HG03378 (cell line): Measurements from ENCODE around the gene HRAS.

ENCODE experiments used
- ATAC-seq: cut with Tn5 transposase; IDR thresholded peaks from one replicate; pipeline ENCODE4 v1.9.1; 2021; ENCODE audit warnings: mild to moderate bottlenecking, moderate library complexity; ENCODE audit not compliant: unreplicated experiment

Gene HRAS

DNA sequence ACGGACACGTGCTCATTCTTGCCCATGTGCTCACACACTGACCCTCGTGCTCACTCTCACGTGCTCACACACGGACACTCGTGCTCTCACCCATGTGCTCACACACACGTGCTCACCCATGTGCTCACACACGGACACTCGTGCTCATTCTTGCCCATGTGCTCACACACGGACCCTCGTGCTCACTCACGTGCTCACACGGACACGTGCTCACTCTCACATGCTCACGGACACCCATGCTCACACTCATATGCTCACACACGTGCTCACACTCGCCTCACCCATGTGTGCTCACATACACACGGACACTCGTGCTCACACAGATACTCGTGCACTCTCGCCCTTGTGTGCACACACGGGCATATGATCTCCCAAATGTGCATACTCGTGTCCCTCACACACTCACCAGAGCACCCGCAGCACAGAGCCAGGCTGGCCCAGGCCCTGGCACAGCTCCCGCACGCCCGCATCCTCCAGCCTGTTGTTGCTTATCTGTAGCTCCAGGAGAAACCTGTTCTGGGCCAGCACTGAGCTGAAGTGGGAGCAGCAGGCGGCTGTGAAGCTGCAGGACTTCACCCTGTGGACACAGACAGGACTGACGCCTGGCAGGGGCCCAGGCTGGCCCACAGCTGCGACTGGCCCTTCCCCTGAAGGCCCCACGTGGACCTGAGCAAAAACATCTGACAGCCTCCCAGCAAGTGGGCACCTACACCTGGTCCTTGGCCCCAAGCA, 37.6 kb downstream of the HRAS start:
- ATAC-seq = no peak

DNA sequence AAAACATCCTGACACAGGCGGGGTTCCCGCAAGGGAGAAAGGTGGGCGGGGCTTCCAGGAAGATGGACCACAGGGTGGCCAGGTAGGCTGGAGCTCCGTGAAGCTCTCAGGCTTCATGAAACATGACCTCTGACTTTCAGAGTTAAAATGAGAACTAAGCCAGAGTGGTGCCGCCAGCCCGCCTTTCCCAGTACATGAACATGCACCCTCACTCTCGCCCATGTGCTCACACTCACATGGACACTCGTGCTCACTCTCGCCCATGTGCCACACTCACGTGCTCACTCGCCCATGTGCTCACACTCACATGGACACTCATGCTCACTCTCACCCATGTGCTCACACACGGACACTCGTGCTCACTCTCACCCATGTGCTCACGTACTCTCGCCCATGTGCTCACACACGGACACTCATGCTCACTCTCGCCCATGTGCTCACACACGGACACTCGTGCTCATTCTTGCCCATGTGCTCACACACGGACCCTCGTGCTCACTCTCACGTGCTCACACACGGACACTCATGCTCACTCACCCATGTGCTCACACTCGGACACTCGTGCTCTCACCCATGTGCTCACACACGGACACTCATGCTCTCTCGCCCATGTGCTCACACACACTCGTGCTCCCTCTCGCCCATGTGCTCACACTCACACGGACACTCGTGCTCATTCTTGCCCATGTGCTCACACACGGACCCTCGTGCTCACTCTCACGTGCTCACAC, 38.4 kb downstream of the HRAS start:
- no peak for ATAC-seq

DNA sequence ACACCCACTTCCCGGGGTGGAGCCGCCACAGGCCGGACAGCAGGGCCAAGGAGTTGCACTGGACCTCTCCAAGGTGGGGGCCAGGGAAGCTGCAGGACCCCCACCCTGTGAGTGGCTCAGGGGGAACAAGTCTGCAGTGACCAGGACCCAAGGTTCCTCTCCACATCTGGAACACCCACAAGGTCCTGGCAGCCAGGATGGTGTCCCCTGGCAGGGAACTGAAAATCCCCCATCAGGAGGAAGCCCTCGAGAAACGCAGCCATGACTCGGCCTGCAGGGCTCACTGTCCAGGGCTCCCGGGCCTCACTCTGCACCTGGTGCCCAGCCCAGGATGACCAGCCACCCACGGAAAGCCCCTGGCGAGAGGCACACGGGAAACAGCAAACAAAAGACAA, 39.8 kb downstream of the HRAS start:
- ATAC-seq = no peak

DNA sequence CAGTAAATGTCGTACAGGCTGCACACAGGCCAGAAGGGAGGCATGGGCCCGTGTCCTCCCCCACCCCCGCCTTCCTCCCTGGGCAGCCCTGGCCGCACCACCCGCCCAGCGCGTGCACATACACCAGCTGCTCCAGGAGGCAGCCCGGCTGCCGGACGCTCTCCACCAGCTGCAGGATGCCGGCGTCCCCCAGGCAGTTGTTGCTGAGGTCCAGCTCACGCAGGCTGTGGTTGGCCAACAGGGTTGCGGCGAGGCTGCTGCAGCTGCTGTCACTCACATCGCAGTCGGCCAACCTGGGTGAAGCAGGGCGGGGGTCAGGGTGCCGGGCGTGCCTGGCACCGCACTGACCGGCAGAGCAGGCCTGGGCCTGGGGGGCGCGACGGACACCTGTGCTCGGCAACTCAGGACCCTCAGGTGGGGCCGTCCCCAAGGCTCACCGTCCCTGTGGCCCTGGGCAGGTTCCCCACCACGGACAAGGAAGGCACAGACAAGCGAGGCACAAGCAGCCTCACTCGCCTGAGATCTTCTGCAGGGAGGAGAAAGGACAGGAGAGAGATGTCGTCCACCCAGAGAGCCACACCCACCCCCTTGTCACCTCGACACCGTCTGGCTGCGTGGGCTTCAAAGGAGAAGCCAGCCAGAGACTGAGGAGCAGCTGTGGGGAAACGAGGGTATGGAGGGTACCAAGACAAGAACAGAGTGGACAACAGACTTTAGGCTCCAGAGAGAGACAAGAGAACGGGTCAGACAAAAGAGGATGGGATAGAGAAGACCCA, 40.4 kb downstream of the HRAS start:
- no peak for ATAC-seq

DNA sequence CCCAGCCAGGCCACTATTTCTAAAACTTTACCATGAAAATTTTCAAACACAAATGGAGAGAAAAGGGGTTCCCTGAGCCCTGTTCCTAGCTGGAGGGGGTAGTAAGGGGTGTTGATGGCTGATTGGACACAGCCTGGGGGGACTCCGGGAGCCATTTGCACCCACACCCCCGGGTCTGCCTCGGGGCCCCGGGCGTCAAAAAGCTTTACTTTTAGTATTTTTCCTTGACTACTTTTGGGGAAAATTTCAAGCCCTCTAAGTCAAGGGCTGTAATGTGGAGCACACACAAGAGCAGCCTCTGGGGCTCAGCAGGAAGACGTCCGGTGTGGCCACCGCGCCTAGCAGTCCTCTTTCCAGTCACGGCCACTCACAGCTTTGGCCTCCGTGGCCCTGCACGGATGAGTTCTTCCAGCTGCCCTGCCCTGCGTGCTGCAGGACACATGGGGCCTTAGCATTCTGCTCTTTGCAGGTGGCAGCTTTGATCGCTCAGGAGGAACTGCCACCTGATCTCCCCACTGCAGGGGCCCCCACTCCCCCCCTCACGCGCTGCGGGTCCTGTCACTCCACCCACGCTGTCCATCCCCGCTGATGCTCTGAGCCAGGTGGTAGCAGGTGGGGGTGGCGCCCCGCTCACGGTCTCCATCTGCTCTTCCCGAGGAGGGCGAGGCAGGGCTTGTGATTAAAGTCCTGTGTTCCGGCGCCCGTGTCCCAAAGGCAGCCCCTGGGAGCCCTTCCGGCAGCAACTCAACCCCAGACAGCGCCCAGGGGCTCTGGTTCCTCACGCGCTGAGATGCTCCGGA, 42.7 kb downstream of the HRAS start:
- ATAC-seq = no peak

DNA sequence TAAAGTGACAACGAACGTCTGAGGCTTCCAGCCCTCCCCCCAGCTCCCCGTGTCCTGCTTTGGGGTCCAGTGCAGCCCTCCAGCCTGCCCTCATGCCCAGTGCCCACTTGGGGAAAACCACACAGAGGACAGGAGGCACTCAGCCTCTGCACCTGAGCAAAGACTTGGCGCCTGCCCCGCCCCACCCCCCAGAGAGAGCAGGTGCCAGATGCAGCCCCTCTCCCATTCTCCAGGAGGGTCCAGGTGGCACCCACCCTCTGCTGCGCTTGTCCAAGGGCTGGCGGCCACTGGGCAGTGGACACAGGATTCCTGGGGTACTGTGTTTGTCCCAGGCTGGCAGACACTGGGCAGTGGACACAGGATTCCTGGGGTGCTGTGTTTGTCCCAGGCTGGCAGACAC, 44.0 kb downstream of the HRAS start:
- no peak for ATAC-seq

DNA sequence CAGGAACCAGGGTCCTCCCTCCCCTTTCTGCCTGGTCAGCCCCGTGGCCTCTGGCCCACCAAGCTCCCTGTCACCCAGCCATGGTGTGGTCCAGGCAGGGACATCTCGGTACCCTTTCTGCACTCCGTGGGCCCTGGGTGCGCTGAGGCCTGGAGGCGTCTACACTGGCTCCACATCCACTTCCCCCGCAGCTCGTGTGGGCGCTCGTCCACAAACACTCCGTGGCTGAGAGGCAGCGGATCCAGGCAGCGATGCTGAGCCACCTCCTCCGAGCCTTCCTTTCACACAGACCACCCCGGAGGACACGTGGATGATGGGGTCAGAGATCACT, 44.5 kb downstream of the HRAS start:
- no peak for ATAC-seq

DNA sequence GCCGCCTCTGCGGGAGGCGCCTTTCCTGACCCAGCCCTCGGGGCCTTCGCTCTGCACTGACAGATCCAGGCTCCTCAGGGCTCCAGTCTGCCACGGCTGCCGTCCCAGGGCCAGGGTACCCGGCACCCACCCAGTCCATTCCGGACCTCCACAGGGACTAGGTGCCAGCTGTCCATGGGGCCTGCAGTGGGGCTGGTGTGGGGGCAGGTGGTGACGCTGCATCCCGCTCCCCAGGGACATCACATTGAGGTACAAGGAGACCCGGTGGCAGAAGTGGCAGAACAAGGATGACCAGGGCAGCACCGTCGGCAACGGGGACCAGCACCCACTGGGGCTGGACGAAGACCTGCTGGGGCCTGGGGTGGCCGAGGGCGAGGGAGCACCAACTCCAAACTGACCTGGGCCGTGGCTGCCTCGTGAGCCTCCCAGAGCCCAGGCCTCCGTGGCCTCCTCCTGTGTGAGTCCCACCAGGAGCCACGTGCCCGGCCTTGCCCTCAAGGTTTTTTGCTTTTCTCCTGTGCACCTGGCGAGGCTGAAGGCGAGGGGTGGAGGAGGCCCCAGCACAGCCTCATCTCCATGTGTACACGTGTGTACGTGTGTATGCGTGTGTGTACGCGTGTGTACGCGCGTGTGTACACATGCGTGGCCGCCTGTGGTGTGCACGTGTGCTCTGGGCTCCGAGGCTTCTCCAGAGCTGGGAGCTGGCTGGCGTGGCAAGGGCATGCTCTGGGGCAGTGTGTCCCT, 45.0 kb downstream of the HRAS start:
- no peak for ATAC-seq

DNA sequence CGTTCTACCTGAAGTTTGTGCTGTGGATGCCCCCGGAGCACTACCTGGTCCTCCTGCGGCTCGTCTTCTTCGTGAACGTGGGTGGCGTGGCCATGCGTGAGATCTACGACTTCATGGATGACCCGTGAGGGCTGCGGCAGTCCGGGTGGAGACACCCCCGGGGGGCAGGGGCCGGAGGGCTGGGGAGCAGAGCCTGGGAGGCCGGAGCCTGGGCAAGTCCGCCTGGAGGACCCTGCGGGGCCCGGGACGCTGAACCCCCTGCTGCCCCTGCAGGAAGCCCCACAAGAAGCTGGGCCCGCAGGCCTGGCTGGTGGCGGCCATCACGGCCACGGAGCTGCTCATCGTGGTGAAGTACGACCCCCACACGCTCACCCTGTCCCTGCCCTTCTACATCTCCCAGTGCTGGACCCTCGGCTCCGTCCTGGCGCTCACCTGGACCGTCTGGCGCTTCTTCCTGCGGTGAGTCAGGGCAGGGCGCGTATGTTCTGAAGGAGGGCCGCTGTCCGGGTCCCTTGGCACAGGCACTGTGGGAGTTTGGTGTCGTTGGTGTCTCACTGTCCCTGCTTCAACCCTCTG, 45.7 kb downstream of the HRAS start:
- ATAC-seq = no peak

DNA sequence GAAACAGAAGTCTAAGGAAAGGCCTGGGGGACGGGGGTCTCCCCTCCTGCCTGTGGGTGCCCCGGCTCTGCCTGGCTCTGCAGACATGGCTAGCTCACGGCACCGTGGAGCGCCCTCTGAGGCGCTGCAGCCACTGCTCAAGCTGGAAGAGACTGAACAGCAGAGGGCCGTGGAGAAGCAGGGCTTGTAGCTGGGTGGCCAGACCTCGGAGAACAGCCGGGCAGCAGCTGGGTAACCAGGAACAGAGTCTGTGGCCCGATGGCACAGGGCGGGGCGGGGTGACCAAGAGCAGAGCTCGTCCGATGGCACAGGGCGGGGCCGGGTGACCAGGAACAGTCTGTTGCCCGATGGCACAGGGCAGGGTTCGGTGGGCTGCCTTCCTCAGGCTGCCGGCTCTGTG, 46.4 kb downstream of the HRAS start:
- ATAC-seq = no peak

DNA sequence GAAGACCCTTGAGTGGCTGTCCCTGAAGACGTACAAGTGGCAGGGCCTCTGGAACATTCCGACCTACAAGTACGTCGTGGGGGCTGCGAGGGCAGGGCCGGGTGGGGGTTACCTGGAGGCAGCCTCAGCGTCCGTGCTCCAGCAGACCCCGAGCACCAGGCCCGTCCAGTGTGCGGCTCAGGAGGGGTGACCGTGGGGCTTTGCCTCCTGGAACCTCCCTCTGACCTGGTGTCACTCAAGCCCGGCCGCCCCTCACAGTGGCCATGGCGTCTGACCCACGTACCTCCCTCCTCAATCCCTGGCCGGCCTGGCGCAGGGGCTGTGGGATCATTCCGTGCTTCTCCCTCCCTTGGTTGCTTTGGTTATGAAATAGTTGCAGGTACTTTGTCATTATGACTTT, 46.8 kb downstream of the HRAS start:
- ATAC-seq = no peak

DNA sequence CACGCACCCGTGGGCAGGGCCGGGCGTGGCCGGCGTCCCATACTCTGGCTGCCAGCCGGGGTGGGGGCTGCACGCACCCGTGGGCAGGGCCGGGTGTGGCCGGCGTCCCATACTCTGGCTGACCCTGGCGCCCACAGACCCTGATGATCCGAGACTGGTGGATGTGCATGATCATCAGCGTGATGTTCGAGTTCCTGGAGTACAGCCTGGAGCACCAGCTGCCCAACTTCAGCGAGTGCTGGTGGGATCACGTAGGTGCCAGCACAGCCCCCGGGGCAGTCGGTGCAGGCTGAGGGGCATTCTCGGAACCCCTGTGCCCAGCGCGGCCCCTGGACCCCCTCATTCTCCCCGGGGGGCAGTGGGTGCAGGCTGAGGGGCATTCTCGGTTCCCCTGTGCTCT, 47.3 kb downstream of the HRAS start:
- no peak for ATAC-seq

DNA sequence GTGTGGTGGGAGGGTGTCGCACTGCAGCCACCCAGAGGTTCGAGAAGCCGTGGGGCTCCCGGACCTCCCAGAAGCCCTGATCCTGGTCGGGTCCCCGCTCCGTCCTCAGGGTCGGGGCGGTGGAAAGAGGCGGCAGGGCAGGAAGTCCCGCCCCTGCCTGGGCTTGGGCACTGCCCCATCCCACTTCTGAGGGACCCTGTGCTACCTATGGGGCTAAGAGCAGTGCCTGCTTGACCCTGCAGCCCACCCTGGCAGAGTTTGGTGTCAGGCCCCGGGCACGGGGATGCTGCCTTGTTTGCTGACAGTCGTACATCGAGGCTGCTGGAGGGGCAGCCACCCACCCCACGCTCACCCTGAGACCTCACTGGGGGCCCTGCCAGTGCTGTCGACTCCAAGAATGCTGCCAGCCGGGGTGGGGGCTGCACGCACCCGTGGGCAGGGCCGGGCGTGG, 47.8 kb downstream of the HRAS start:
- ATAC-seq = no peak

DNA sequence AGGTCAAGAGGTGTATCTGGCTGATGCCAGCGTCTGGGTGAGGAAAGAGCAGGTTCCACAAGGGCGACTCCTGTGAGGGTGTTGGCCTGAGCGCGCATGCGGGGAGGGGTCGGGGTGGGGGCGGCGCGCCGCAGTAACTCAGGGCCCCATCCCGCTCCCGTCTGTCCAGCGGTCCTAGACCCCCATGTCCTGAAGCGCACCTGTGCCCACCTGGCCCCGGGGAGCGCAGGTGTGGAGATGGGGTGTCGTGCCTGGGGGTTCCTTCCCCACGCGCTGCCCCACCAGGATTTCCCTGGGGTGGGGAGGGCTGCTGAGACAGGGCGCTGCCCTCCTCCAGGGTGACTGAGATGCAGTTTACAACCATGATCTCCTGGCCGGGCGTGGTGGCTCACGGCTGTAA, 49.2 kb downstream of the HRAS start:
- no peak for ATAC-seq

DNA sequence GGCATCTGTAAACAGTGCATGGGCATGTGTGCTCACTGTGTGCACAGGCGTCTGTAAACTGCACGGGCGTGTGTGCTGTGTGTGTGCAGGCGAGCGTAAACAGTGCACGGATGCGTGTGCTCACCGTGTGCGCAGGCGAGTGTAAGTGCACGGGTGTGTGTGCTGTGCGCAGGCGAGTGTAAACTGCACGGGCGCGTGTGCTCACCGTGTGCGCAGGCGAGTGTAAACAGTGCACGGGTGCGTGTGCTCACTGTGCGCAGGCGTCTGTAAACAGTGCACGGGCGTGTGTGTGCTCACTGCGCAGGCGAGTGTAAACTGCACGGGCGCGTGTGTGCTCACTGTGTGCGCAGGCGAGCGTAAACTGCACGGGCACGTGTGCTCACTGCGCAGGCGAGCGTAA, 50.8 kb downstream of the HRAS start:
- no peak for ATAC-seq
